H1 (cell line): Measurements from ENCODE around the gene GGCX. TPM values are rescaled to one million over a fixed set of nuclear protein-coding genes. Genes with fewer than 3 reads are reported as not detected.

Experiments
- CTCF ChIA-PET: fragments of 300-600 bp; sonication (Branson Sonifier 250); formaldehyde crosslinking; loops from one replicate; lab custom pipeline; 2021; ENCODE audit not compliant: partially characterized antibody; lab: Charles Lee
- POLR2A ChIA-PET: fragments of 300-600 bp; sonication (Branson Sonifier 250); formaldehyde crosslinking; loops from one replicate; lab custom pipeline; 2021; ENCODE audit warnings: inconsistent platforms; ENCODE audit not compliant: partially characterized antibody; lab: Charles Lee
- DNase-seq, 2 experiments: peaks; one replicate each; pipeline versions ENCODE4 v3.0.0 to v3.0.0-alpha.2; 2010 to 2022; ENCODE audit warnings: low spot score in 2 of 2, low read depth in 1 of 2, mixed read lengths in 1 of 2
- FAIRE-seq: peaks from 2 replicates; lab custom pipeline; 2011; peaks lifted over from hg19 to GRCh38; lab: Jason Lieb, UNC
- H2AFZ ChIP-seq: 2 replicates; pipeline ENCODE4 v1.8.1; 2012; ENCODE audit warnings: low read length, inconsistent platforms
- H2AK5ac ChIP-seq: 2 replicates; pipeline ENCODE4 v1.6.1; 2013; ENCODE audit warnings: low read depth, low read length
- H2BK120ac ChIP-seq: replicated peaks from 2 replicates; pipeline ENCODE3; 2013; ENCODE audit warnings: low read depth, low read length, inconsistent platforms
- H2BK12ac ChIP-seq: 2 replicates; pipeline ENCODE4 v1.6.1; 2013; ENCODE audit warnings: low read depth, low read length
- H2BK15ac ChIP-seq: 2 replicates; pipeline ENCODE4 v1.6.1; 2013; ENCODE audit warnings: low read length
- H2BK20ac ChIP-seq: 2 replicates; pipeline ENCODE4 v1.6.1; 2013; ENCODE audit warnings: low read length
- H2BK5ac ChIP-seq: 2 replicates; pipeline ENCODE4 v1.6.1; 2013; ENCODE audit warnings: low read depth, low read length
- H3K14ac ChIP-seq: 2 replicates; pipeline ENCODE4 v1.6.1; 2013; ENCODE audit warnings: inconsistent platforms; ENCODE audit not compliant: insufficient read length
- H3K18ac ChIP-seq: 2 replicates; pipeline ENCODE4 v1.6.1; 2013; ENCODE audit warnings: low read length; ENCODE audit errors: extremely low read depth
- H3K23ac ChIP-seq: 2 replicates; pipeline ENCODE4 v1.6.1; 2013; ENCODE audit warnings: inconsistent platforms; ENCODE audit not compliant: insufficient read length
- H3K23me2 ChIP-seq: 2 replicates; pipeline ENCODE4 v1.6.1; 2013; ENCODE audit warnings: low read depth, low read length
- H3K27ac ChIP-seq: 2 replicates; pipeline ENCODE4 v1.6.1; 2011; ENCODE audit warnings: low read depth, low read length, inconsistent platforms
- H3K27me3 ChIP-seq, 4 experiments: replicated peaks in 1 of 4; 1 replicate in 1 of 4; 2 replicates in 3 of 4; pipeline versions ENCODE4 v1.6.1 to v1.8.1; 2011 to 2013; ENCODE audit warnings: low read length in 3 of 4, mild to moderate bottlenecking in 3 of 4, inconsistent platforms in 2 of 4, mixed read lengths in 2 of 4, moderate library complexity in 1 of 4; ENCODE audit not compliant: control insufficient read depth in 3 of 4, insufficient read depth in 3 of 4; ENCODE audit errors: extremely low read depth in 1 of 4
- H3K36me3 ChIP-seq, 4 experiments: 2 replicates each; pipeline versions ENCODE4 v1.6.1 to v1.8.1; 2011 to 2013; ENCODE audit warnings: mild to moderate bottlenecking in 4 of 4, low read length in 3 of 4, moderate library complexity in 2 of 4, control low read depth in 1 of 4, inconsistent platforms in 1 of 4; ENCODE audit not compliant: insufficient read depth in 4 of 4, control insufficient read depth in 2 of 4
- H3K4ac ChIP-seq: replicated peaks from 2 replicates; pipeline ENCODE3; 2013; ENCODE audit warnings: low read length, low read depth, mixed read lengths, inconsistent platforms; ENCODE audit not compliant: insufficient read length
- H3K4me1 ChIP-seq, 4 experiments: replicated peaks in 1 of 4; 1 replicate in 1 of 4; 2 replicates in 3 of 4; pipeline versions ENCODE4 v1.6.1 to v1.8.1; 2011 to 2013; ENCODE audit warnings: low read length in 3 of 4, inconsistent platforms in 2 of 4, mixed read lengths in 1 of 4; ENCODE audit not compliant: insufficient read depth in 4 of 4, control insufficient read depth in 3 of 4
- H3K4me2 ChIP-seq, 2 experiments: 2 replicates each; pipeline versions ENCODE4 v1.6.1 to v1.8.1; 2011 to 2013; ENCODE audit warnings: low read depth in 2 of 2, low read length in 2 of 2, control low read depth in 1 of 2, inconsistent platforms in 1 of 2, mild to moderate bottlenecking in 1 of 2; ENCODE audit not compliant: insufficient read depth in 1 of 2
- H3K4me3 ChIP-seq, 4 experiments: fragments of 200-600, 300-600 bp in 1 of 4; sonication (generic), shearing (Covaris generic), sonication (Bioruptor Twin) in 1 of 4; 2 replicates each; pipeline versions ENCODE4 v1.5.1 to v1.8.1; 2011 to 2016; ENCODE audit warnings: low read length in 4 of 4, low read depth in 3 of 4, control low read depth in 2 of 4, inconsistent platforms in 2 of 4, mild to moderate bottlenecking in 2 of 4, mixed read lengths in 1 of 4, moderate library complexity in 1 of 4; ENCODE audit not compliant: insufficient read depth in 2 of 4; ENCODE audit errors: extremely low read depth in 1 of 4
- H3K56ac ChIP-seq: replicated peaks from 2 replicates; pipeline ENCODE3; 2013; ENCODE audit warnings: low read depth, mild to moderate bottlenecking, mixed read lengths, low read length, inconsistent platforms; ENCODE audit not compliant: insufficient read length
- H3K79me1 ChIP-seq: 2 replicates; pipeline ENCODE4 v1.6.1; 2013; ENCODE audit warnings: low read depth, low read length, control low read depth
- H3K79me2 ChIP-seq, 2 experiments: 2 replicates each; pipeline versions ENCODE4 v1.6.1 to v1.8.1; 2012 to 2013; ENCODE audit warnings: low read length in 2 of 2, mild to moderate bottlenecking in 2 of 2, inconsistent platforms in 1 of 2; ENCODE audit not compliant: insufficient read depth in 2 of 2, control insufficient read depth in 1 of 2
- H3K9ac ChIP-seq, 4 experiments: replicated peaks in 1 of 4; 1 replicate in 1 of 4; 2 replicates in 3 of 4; pipeline versions ENCODE4 v1.6.1 to v1.8.1; 2011 to 2013; ENCODE audit warnings: low read depth in 3 of 4, low read length in 3 of 4, control low read depth in 2 of 4, mild to moderate bottlenecking in 2 of 4, moderate library complexity in 2 of 4, inconsistent platforms in 1 of 4; ENCODE audit errors: extremely low read depth in 1 of 4
- H3K9me3 ChIP-seq, 2 experiments: 2 replicates each; pipeline versions ENCODE4 v1.6.1 to v1.8.1; 2012 to 2013; ENCODE audit warnings: mild to moderate bottlenecking in 2 of 2, moderate library complexity in 2 of 2, control low read depth in 1 of 2, inconsistent platforms in 1 of 2, low read depth in 1 of 2, low read length in 1 of 2, mixed read lengths in 1 of 2; ENCODE audit not compliant: insufficient read depth in 2 of 2
- H4K20me1 ChIP-seq, 2 experiments: replicated peaks in 1 of 2; 2 replicates each; pipeline versions ENCODE3 to v1.8.1; 2011 to 2013; ENCODE audit warnings: inconsistent platforms in 2 of 2, low read length in 2 of 2, mild to moderate bottlenecking in 1 of 2; ENCODE audit not compliant: insufficient read depth in 2 of 2, control insufficient read depth in 1 of 2
- H4K5ac ChIP-seq: 2 replicates; pipeline ENCODE4 v1.6.1; 2013; ENCODE audit warnings: low read length, low read depth, mixed read lengths, inconsistent platforms; ENCODE audit not compliant: insufficient read length
- H4K8ac ChIP-seq: 2 replicates; pipeline ENCODE4 v1.8.0; 2013; ENCODE audit warnings: mild to moderate bottlenecking, moderate library complexity, low read length, inconsistent platforms; ENCODE audit not compliant: insufficient read depth; ENCODE audit errors: extremely low read depth
- H4K91ac ChIP-seq: replicated peaks from 2 replicates; pipeline ENCODE3; 2013; ENCODE audit warnings: low read length, mixed read lengths, inconsistent platforms; ENCODE audit not compliant: insufficient read length
- ATF3 ChIP-seq: IDR thresholded peaks from 2 replicates; pipeline ENCODE4 v1.6.1; 2011; ENCODE audit warnings: low read depth, mild to moderate bottlenecking, low read length; ENCODE audit not compliant: insufficient read depth
- POLR2A ChIP-seq, 2 experiments: IDR thresholded peaks; 1 replicate in 1 of 2; 2 replicates in 1 of 2; pipeline ENCODE4 v1.6.1; 2011; ENCODE audit warnings: low read depth in 2 of 2, low read length in 2 of 2, mild to moderate bottlenecking in 2 of 2; ENCODE audit errors: control extremely low read depth in 1 of 2
- SAP30 ChIP-seq: fragments of 300-600 bp; sonication (generic); IDR thresholded peaks from 2 replicates; pipeline ENCODE4 v1.7.1; 2012; ENCODE audit warnings: low read length, moderate library complexity, mild to moderate bottlenecking, inconsistent platforms; ENCODE audit not compliant: insufficient read depth, insufficient replicate concordance
- WGBS, 2 experiments: shearing (Covaris generic) in 1 of 2; methylation state at CpG; one replicate each; pipeline versions ENCODE4 v1.1.6 to v1.1.7; 2013 to 2015; ENCODE audit warnings: low lambda C conversion rate in 2 of 2, mixed read lengths in 2 of 2, inconsistent platforms in 1 of 2, low coverage in 1 of 2, missing lambda C conversion rate in 1 of 2; ENCODE audit not compliant: insufficient replicate concordance in 2 of 2, insufficient coverage in 1 of 2, insufficient read length in 1 of 2; ENCODE audit errors: extremely low coverage in 1 of 2, missing lambda C conversion rate in 1 of 2; 5-methylcytosine and 5-hydroxymethylcytosine counted together
- polyA plus RNA-seq, 7 experiments: library from polyadenylated mRNA; depleted of rRNA in 3 of 7; stranded (reverse) in 5 of 7; unstranded in 2 of 7; fragments of >200 nt in 5 of 7; fragments of 200-250 nt in 2 of 7; gene quantifications; 1 replicate in 5 of 7; 2 replicates in 1 of 7; 4 replicates in 1 of 7; pipeline versions ENCODE4 v1.2.1 to v1.2.3, GENCODE V29; 2011 to 2013; ENCODE audit warnings: missing spikeins in 2 of 7, mixed read lengths in 2 of 7
- total RNA-seq: library from RNA; stranded (reverse); fragmentation: NEBNext Ultra II Directional; extraction: Animal tissue kit (Norgen Biotek cat#: 25700); gene quantifications from 2 replicates; pipeline ENCODE4 v1.2.1, GENCODE V29; 2021

GGCX gene
- total and polyA plus RNA-seq, 2 of the 8 experiments (the other 6 are each of a cell fraction or from before 2014, with no cell fraction given) = 29.4 to 33.8 TPM

- Histone ChIP-seq H3K27ac (no peak overlapping the region), H4K91ac (no peak overlapping the region), H3K4me2 (peak overlapping the region; percentile 78 to 79), H3K9ac (no peak overlapping the region), H3K56ac (no peak overlapping the region), H4K5ac (no peak overlapping the region), H3K79me2 (no peaks in the 10 kb centered on the region), H3K79me1 (no peaks in the 10 kb centered on the region; the same call in 1 of the 2 replicates), H2BK5ac (no peak overlapping the region), H2BK15ac (0 out of 2 replicates have a peak overlapping the region, but pooled peaks have one; percentile 61), H3K27me3 (peaks cover 0 to 9% (median 3%) of the 10 kb centered on the region in 4 experiments; a peak in 5 of 7 replicates), H2AFZ (no peak overlapping the region), H4K20me1 (no peaks in the 10 kb centered on the region), H3K36me3 (no peaks in the 10 kb centered on the region), H3K9me3 (no peaks in the 10 kb centered on the region), H3K18ac (no peak overlapping the region), H4K8ac (no peak overlapping the region), H3K23ac (no peak overlapping the region), H3K4me3 (peak overlapping the region in 1 of 4 experiments; percentile 62; a peak in 4 of 8 replicates), H3K23me2 (peaks cover 2% of the 10 kb centered on the region; the same call in 1 of the 2 replicates), H2AK5ac (no peak overlapping the region), H2BK120ac (no peak overlapping the region), H3K4me1 (peaks cover 2 to 13% (median 6%) of the 10 kb centered on the region in 4 experiments), H3K4ac (no peak overlapping the region), H2BK12ac (no peak overlapping the region), H2BK20ac (no peak overlapping the region), H3K14ac (no peak overlapping the region)
- WGBS, 2 experiments = 82% methylated on average over 19 of the region's 19 CpGs; no CpG with 5 or more reads in 1 of the 2 experiments
- TF ChIP-seq ATF3 = no peak
- no peak for TF ChIP-seq SAP30
- no peak for TF ChIP-seq POLR2A (IDR thresholded peaks at IDR 0.05; ENCODE audit: control extremely low read depth in 1 of 2, low read depth in 2 of 2, low read length in 2 of 2)
- no peak for DNase-seq
- no peak for FAIRE-seq
- ChIA-PET POLR2A (interaction anchor here (0.9 to 4.1 kb wide), 14 partner anchors 9 to 40 kb away, joined by 3 to 28 read pairs (median 6); partner anchors contain the start of genes C2orf68, MAT2A, RNF181 and TMEM150A), CTCF (interaction anchor here (0.5 to 1.9 kb wide), 6 partner anchors 13 to 186 kb away, joined by 3 to 7 read pairs (median 4); no protein-coding TSS in a partner anchor)
Observed at GRCh38 chr2:85578243-85579180, 17.2 kb upstream of the GGCX start.
